GM23248 (cell line): ENCODE data around the gene FARS2.

ENCODE experiments used
- EZH2 ChIP-seq: fragments of 200-600 bp; sonication (generic); IDR thresholded peaks from 2 replicates; pipeline ENCODE4 v1.6.1; 2018; ENCODE audit warnings: antibody characterized with exemption, mild to moderate bottlenecking; ENCODE audit not compliant: insufficient read depth, poor library complexity, severe bottlenecking
- EZH2phosphoT487 ChIP-seq: fragments of 200-600 bp; sonication (generic); IDR thresholded peaks from 2 replicates; pipeline ENCODE4 v1.6.1; 2018; ENCODE audit warnings: antibody characterized with exemption, moderate library complexity, mild to moderate bottlenecking, low read depth; ENCODE audit not compliant: insufficient read depth

GRCh38 chr6:5504078-5504477 is 242.8 kb downstream of the FARS2 start:
- TF ChIP-seq EZH2phosphoT487 = no peak
- no peak for TF ChIP-seq EZH2
